NCI-H2196 (cell line): Measurements from ENCODE around the gene APOC1.
"Not testable (repeated sequence)": the region's sequence is repeated elsewhere in the genome, so short reads cannot be mapped to it uniquely, and the experiment has no call there.

Source experiments
- DNase-seq: peaks from one replicate; lab custom pipeline; 2025; ENCODE audit not compliant: unreplicated experiment; lab: John Stamatoyannopoulos, UW

The APOC1 gene

DNA sequence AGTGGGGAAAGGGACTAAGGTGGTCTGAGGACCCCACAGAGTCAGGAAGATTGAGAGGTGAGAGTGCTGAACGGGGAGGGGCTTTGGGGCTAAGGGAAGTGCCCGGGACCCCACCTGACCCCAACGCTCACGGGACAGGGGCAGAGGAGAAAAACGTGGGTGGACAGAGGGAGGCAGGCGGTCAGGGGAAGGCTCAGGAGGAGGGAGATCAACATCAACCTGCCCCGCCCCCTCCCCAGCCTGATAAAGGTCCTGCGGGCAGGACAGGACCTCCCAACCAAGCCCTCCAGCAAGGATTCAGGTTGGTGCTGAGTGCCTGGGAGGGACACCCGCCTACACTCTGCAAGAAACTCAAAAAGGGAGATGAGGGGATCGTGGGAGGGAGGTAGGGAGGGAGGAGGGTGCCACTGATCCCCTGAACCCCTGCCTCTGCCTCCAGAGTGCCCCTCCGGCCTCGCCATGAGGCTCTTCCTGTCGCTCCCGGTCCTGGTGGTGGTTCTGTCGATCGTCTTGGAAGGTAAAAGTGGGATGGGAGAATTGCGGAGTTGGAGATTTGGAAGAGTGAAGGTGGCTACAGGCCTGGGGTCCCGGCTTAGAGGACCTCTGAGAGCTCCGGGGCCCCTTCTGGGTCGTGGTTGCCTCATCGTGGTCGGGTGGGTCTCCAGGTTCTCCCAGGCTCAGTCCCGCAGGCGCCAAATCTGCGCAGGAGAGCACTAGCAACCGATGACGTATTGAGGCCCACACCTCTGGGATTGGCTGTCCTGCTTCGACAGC lies at the start of gene APOC1:
Gene APOC1 (plus strand): TSS at position 176 of the 774 bp plus-strand sequence. CDS start 284 bp downstream, at position 460.
- DNase-seq = peak; percentile 86

DNA sequence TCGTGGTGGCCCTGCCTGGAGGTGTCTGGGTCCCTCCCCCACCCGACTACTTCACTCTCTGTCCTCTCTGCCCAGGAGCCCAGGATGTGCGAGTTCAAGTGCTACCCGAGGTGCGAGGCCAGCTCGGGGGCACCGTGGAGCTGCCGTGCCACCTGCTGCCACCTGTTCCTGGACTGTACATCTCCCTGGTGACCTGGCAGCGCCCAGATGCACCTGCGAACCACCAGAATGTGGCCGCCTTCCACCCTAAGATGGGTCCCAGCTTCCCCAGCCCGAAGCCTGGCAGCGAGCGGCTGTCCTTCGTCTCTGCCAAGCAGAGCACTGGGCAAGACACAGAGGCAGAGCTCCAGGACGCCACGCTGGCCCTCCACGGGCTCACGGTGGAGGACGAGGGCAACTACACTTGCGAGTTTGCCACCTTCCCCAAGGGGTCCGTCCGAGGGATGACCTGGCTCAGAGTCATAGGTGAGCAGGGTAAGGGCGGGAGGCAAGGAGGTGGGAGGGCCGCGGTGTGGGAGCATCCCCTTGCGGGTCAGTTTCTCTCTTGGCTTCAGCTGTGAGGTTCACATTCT lies 49.1 kb upstream of the APOC1 start:
- no peak for DNase-seq

DNA sequence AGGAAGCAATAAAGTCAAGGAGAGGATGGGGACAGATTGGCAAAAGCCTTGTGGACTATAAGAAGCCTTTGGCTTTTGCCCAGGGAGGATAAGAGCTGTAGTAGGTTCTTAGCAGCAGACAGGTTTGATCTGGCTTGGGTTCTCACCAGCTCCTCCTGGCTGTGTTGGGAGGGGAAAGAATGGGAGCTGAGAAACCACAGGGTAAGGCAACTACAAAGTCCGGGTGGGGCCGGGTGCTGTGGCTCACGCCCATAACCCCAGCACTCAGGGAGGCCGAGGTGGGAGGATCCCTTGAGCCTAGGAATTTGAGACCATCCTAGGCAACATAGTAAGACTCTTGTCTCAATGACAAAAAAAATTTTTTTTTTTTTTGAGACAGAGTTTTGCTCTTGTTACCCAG lies 47.7 kb upstream of the APOC1 start:
- peak; percentile 10 for DNase-seq

DNA sequence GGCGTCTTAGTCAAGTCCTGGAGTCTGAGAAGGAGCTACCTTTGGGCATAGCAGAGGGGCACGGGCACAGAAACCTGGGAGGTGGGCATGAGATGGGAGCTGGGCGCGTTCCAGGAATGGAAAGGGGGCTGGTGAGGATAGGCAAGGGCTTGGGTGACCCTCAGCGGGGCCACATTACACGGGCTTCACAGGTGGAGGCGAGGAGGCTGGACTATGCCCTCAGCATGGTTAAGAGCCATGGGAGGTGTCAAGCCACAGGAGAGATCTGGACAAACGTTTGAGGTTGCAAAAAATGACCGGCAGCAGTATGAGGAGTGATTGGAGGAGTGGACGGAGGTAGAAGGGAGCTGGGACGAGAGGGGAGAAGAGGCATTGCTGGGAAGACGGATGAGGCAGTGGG lies 46.8 kb upstream of the APOC1 start:
- no peak for DNase-seq

DNA sequence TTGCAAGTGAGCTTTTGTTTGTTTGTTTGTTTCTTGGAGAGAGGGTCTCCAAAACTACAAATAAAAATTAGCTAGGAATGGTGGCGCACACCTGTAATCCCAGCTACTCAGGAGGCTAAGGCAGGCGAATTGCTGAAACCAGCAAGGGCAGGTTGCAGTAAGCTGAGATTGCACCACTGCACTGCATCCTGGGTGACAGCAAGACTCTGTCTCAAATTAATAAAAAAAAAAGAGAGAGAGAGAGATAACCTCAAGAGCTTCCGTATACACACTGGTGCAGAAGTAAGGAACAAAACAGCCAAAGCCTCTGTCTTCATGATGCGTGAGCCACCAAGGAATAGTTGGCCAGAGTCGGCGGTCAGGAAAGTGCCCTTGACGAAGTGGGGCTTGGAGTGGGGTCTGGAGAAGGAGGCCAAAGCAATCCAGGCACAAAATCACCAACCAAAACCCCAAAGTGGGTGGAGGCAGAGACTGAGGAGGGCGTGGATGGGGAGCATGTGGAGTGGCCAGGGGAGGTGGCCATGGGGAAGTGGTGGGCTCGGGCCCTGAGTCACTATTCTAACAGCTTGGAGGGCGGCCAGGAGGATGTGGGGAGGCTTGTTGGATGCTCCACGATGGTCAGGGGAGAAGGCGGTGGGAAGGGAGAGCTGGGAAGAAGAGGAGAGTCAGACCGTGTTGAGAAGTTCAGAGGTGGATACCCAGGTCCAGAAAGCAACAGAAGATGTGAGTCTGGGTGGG lies 44.5 kb upstream of the APOC1 start:
- no peak for DNase-seq

DNA sequence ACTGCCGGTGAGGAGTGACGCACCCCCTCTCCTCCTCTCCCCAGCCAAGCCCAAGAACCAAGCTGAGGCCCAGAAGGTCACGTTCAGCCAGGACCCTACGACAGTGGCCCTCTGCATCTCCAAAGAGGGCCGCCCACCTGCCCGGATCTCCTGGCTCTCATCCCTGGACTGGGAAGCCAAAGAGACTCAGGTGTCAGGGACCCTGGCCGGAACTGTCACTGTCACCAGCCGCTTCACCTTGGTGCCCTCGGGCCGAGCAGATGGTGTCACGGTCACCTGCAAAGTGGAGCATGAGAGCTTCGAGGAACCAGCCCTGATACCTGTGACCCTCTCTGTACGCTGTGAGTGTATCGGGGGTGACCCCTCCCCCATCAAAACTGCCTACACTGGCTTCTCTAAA lies 42.6 kb upstream of the APOC1 start:
- DNase-seq = no peak

DNA sequence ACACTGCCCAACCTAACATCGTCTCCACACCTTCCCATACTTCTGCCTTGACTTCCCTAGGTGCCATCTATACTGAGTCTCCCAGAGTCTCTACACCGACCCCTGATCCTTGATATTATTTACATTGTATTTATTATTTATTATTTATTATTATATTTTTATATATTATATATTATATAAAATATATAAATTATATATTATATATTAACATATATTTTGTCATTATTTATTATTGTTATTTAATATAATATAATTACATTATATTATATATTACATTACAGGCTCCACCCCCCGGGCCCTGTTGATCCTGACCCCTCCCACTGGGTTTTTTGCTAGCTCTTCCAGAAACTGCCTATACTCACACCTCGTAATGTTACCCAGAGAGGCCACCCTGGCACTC lies 41.7 kb upstream of the APOC1 start:
- DNase-seq = no peak

DNA sequence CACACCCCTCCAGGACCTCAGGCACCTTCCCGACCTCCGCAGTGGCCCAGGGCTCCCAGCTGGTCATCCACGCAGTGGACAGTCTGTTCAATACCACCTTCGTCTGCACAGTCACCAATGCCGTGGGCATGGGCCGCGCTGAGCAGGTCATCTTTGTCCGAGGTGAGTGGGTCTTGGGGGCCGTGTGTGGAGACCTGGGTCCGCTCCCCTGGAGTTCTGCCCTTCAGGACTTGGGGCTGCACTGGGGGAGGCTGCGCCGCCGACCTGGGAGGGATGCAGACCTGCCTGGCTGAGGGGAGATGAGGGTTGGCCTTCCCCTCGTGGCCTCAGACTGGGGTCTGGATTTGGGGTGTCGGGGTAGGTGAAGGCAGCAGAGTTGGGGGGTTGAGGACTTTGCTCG lies 40.1 kb upstream of the APOC1 start:
- DNase-seq = no peak

DNA sequence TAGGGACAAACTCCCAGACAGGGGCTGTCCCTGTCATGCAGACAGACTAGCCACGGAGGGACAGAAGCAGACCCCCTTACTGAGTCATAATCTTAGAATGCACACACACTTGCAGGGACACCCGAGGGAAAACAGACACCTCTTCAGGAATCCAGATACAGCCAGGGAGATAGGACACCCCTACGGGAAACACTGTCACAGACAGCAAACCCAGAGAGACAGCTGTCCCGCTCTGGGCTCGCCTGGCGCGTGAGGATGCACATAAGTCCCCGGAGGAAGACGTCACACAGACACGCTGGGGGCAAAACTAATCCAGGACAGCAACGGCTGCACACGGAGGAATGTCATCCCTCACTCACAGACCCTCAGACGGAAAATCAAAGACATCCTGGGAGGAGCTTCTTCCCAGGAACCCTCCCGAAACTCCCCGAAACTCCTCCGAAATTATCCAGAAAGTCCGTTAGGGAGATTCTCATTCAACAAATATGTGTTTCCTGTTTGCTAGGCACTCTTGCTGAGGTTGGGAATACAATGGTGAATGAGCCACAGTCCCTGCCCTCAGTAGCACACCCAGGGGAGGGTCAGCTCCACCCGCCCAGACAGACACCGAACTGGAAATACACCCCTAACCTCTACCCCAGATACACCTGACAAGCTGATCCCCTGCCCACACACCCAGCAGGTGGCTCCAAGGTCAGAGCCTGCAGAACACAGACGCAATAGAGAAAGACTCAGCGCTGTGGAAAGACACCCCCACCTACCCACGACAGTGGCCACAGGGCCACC lies 38.5 kb upstream of the APOC1 start:
- no peak for DNase-seq

DNA sequence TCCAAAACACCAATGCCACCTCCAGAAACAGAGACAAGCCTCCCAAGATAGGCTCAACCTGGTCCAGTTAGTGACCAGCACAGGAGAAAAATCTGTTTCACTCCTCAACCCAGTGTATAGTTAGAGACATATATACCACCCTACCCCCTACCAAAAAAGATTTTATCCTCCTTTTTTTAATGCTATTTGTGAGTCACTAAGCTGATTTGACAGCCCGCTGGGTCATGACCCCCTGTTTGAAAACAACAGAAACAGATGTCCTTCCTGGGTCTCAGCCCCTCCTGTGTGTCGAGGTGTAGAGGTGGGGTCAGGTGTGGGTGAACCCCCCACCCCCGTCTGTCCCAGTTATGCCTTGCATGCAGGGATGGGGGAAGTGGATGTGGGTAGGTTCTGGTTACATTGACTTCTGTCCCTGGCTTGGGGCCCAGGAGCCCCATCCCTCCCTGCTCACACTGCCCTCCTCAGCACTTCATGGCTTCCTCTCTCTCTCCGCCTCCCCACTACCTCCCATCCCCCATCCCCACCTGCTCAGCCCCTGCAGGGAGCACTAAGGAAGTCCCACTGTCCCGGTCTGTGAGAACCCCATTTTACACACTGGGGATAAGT lies 37.4 kb upstream of the APOC1 start:
- peak; percentile 76 for DNase-seq

DNA sequence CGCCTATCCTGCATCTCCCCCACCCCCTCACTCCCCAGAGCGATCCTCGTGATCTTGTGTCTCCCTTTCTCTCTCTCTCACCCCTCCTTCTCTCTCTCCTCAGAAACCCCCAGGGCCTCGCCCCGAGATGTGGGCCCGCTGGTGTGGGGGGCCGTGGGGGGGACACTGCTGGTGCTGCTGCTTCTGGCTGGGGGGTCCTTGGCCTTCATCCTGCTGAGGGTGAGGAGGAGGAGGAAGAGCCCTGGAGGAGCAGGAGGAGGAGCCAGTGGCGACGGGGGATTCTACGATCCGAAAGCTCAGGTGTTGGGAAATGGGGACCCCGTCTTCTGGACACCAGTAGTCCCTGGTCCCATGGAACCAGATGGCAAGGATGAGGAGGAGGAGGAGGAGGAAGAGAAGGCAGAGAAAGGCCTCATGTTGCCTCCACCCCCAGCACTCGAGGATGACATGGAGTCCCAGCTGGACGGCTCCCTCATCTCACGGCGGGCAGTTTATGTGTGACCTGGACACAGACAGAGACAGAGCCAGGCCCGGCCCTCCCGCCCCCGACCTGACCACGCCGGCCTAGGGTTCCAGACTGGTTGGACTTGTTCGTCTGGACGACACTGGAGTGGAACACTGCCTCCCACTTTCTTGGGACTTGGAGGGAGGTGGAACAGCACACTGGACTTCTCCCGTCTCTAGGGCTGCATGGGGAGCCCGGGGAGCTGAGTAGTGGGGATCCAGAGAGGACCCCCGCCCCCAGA lies 36.1 kb upstream of the APOC1 start:
- DNase-seq = no peak

DNA sequence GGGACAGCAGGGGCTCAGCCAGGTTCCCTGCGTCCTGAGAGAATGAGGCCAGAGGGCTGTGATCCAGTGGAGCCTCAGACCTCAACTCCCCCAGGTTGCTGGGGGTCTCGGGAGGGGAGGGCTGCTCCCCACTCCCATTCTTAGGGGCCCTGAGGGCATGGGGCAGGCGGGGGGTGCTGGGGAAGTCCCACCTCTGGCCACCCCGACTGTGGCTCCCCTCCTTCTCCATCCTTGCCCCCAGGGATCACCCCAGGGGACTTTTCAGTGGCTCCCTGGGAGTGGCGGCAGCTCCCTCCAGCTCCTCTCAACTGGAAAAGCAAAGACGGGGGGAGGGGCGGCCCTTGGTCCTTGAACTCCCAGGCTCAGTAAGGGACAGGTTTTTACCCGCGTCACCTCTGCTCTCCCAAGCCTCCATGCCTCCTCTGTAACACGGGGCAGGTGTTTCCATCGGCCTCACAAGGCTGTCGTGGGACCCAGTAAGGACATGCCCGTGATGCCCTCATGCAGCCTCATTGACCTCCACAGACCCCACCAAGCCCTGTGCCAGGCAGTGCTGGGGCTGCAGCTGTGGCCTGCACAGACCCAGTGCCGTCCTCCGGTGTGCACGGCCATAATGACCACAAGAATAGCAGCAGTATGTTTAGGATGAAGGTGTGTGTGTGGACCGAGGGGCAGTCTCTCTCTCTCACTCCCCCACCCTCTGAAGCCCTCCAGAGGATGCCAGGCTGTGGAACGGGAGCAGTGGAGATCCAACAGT lies 34.9 kb upstream of the APOC1 start:
- DNase-seq = no peak

DNA sequence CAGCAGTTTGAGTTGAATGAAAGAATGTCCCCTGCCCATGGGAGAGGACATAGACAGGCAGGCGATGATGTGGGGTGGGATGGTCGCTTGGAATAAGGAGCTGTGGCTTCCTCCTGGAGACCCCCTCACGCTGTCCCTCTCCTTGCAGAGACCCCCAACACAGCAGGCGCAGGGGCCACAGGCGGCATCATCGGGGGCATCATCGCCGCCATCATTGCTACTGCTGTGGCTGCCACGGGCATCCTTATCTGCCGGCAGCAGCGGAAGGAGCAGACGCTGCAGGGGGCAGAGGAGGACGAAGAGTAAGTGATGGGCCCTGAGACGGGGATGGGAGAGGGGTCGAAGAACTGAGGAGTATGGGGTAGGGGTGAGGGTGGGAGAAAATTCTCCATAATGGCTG lies 32.3 kb upstream of the APOC1 start:
- DNase-seq = no peak

DNA sequence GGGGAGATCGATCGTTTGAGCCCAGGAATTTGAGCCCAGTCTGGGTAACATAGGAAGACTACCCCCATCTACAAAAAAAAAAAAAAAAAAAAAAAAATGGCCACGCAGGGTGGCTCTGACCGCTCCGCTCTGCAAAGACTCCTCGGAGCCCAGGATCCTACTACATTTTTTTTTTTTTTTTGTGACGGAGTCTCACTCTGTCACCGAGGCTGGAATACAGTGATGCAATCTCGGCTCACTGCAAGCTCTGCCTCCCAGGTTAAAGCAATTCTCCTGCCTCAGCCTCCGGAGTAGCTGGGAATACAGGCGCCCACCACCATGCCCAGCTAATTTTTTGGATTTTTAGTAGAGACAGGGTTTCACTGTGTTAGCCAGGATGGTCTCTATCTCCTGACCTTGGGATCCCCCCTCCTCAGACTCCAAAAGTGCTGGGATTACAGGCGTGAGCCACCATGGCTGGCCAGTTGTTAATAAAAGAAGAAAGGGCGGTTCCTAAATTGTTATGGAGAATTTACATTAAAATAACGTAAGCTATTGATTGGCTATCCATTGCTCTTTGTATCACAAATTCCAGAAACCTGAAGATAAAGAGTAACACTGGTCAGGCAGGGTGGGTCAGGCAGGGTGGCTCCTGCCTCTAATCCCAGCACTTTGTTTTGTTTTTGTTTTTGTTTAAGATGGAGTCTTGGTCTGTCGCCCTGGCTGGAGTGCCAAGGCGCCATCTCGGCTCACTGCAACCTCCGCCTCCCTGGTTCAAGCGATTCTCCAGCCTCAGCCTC lies 31.6 kb upstream of the APOC1 start:
- DNase-seq = not testable (repeated sequence)

DNA sequence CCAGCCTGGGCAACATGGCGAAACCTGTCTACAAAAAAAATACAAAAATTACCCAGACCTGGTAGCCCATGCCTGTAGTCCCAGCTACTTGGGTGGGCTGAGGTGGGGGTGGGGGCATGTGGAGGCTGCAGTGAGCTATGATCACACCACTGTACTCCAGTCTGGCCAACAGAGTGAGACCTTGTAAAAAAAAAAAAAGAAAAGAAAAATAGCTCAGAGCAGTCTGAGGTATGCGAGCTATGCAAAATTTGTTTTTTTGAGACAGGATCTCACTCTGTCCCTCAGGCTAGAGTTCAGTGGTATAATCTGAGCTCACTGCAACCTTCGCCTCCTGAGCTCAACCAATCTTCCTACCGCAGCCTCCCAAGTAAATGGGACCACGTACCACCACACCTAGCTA lies 30.5 kb upstream of the APOC1 start:
- no peak for DNase-seq

DNA sequence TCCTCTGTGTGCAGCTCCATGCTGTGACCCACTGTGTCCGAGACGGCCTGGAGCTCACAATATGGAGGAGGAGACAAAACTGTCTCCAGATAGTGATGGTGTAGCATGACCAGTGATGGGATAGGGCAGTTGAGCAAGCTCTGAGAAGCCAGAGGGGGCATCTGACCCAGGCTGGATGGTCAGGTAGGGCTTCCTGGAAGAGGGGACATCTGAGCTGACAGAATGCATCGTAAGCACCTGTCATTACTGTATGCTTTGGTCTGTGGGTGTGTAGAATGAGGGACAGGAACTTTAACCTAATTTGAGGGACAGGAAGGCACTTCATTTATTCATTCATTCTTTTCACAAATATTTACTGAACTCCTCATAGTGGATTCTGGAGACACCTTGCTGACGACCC lies 29.8 kb upstream of the APOC1 start:
- no peak for DNase-seq

DNA sequence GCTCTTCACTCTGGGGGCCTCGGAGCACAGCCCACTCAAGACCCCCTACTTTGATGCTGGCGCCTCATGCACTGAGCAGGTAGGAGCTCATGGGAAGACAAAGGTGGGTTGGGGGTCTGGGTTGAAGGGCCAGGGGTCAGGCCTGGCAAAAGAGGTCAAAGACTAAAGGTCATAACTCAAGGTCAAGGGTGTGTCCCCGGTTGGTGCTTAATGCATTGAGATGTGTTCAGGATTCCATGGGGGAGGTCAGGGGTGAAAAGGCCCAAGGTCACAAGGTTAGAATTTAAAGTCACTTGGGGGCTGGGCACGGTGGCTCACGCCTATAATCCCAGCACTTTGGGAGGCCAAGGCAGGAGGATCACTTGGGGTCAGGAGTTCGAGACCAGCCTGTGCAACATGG lies 28.3 kb upstream of the APOC1 start:
- no peak for DNase-seq

DNA sequence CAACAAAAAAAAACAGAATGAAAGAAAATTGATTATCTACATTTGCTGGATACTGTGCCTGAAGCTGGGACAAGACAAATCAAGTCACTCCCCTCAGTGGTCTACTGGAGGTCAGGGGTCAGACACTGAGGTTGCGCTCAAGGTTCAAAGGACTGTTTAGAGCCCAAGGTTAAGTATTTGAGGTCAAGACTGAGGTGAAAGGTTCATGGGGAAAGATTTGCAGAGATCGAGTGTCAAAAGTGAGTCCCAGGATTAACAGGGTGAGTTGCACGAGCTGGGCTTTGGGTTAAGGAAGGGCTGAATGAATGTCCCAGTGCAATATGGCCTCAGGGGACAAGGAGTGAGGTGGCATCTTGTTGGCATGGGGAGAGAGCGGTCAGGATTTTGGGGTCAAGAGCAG lies 26.8 kb upstream of the APOC1 start:
- DNase-seq = no peak

DNA sequence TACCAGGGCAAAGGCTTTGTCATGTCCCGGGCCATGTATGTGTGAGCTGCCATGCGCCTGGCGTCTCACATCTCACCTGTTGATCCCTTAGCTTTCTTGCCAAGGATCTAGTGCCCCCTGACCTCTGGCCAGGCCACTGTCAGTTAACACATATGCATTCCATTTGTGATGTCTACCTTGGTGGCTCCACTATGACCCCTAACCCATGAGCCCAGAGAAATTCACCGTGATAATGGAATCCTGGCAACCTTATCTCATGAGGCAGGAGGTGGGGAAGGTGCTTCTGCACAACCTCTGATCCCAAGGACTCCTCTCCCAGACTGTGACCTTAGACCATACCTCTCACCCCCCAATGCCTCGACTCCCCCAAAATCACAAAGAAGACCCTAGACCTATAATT lies 26.1 kb upstream of the APOC1 start:
- DNase-seq = not testable (repeated sequence)
